ELF-1 (cell line): Measurements from ENCODE around the gene CDH13.

Experiments
- DNase-seq: peaks from one replicate; pipeline ENCODE4 v3.0.0-alpha.2; 2016; ENCODE audit warnings: low read depth, low spot score

Gene CDH13

DNA sequence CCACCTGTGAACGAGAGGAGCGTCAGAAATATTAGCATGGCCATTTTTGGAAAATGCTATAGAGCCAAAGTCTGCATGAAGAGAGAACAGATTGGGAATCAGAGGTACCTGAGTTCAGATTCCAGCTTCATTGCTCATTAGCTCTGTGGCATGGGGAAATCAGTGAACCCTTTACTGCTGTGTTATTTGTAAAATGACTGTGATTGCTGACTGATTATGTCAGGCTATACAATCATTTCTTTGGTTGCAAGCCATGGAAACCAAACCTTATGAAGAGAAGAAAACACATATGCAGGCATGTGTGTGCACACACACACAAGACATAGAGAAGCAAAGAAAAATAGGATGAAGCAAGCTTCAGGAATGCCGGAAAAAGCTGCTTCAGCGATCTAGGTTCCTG lies 1079.6 kb downstream of the CDH13 start:
- no peak for DNase-seq

DNA sequence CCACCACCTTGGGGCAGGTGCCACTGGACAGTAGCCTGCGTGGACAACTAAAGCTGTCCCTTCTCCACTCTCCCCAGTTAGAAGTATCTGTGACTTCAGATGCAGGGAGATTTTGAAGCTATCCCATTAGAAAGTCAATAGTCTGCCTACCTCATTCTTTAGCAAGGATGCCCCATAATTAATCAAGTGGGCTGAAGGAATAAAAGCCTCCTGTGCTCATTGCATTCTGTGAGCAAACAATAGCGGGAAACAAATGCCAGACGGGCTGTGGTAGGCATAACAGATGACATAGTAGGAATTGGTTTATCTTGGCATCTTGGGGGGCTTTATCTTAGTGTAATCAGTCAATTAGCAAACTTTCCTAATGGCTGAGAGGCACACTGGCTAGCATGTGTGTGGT lies 1084.3 kb downstream of the CDH13 start:
- no peak for DNase-seq

DNA sequence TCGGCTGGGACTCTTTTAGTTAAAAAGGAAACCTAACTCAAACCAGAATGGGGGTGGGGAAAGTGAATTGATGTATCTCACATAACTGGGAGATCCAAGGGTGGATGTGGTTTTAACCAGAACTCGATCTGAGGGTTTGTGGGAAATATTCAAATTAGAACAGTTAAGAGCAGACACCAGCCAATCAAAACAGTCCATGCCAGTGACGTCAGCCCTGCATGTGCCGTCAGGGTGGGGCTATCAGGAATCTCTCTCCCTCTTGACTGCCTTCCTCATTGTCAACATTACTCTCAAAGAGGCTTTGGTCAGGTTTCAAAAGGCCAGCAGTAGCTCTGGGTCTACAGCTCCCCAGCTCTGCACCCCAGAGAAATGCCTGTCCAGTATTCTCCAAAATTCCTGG lies 1086.8 kb downstream of the CDH13 start:
- DNase-seq, result no peak

DNA sequence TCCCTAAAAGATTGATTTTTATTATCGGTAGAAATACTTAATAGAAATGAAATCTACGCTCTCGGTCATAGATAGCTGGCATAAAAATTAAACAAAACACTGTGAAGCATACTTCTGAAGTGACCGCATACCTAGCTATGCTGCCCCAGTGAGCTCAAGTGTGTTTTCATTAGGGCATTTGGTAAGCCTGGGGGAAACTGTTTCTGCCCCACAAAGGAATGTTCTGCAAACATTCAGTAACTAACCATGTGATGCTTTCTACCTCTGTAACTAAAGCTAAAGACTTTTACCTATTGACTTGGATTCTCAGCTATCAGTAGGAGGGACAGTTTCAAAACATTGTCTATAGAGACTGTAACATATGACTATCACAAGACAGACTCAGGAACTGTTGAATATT lies 1087.5 kb downstream of the CDH13 start:
- DNase-seq, result no peak

DNA sequence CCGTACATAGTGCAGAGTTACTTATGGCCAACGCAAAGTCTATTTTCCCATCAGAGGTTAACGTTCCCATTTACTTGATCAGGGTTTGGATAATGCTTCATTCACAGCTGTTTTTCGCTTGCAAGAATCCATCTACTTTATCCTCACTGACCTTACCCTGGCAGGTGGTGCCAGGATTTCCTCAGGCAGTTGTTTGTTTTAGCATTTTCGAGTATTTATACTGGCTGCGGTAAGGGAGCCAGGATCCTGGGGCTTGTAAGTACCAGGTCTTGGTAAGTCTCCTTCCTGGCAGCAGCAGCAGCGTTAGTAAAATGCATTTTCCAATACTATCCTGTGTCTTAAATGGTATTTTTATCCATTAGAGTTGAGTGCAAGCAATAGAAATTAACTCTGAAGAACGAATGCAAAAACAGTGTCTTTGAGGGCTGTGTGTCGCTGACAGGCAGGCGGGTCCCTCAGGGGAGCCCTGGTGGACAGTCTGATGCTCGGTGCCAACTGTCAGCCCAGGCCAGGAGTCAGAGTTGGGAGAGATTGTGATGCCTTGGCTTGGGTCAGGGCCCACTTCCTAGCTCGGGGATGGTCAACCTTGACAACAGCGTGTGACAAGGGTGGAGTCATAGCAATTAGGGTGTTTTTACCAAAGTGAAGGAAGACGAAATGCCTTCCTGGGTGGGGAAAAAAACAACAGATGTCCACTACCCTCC lies 1088.6 kb downstream of the CDH13 start:
- DNase-seq, result no peak

DNA sequence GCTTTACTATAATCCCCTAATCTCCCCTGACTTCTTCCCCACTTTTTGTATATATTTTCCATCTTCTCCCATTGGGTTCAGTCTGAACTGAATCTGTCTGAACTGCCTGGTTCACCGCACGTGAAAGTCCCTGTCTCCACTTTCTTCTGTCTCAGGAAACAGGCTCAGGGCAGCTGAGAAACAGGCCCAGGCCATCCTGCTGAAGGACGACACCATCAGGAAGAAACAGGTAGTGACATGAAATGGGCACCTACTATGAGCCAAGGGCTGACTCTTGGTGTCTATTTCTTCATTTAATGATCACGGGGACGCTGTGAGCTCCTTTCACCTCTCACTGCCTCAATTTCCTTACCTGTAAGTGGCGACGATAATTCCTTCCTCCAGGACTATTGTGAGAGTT lies 1090.5 kb downstream of the CDH13 start:
- DNase-seq, result peak; percentile 48

DNA sequence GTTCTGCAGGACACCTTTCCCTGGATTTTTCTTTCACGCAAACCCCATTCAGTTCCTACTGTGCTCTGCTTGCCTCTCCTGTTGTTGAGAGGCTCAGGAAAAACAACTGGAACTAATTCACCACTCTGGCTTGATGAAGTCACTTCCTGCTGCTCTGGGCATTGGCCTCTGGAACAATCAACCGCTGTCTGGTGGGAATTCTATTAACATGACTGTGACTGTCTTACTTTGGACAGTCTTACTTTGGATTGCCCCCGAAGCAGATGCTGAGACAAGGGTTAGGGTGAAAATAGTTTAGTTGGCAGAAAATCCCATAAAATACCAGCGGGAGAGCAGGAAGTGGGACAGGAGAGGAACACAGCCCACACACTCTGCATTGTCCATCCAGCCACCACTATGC lies 1091.0 kb downstream of the CDH13 start:
- no peak for DNase-seq

DNA sequence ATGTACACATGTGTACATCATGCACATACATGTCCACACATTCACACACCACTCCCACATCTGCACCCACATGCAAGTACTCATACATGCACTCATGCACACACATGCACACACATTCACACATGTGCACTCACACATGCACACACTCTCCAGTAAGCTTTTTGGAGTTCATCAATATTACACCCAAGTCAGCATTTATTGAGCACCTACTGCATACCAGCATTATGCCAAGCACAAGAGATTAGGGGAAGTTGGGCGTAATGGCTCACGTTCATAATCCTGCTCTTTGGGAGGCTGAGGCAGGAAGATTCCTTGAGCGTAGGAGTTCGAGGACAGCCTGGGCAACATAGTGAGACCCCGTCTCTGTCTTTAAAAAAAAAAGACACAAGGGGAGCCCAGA lies 1093.4 kb downstream of the CDH13 start:
- no peak for DNase-seq

DNA sequence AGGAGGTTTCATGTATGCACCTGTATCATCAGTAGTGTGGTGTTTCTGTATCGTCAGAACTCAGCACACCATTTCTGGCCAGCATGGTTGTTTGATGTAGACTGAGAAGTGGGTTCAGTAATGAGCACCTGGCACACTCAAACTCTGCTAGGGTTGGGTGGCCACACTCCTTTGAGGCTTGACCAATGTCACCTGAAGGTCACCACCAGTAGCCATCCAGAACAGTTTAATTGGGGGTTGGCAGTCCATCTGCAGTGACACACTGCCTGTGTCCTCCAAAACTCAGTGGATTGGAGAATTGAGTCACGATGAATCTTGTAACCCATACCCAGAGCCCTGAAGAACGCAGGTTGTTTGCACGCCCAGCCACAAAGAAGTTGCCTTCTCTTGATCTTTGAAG lies 1094.2 kb downstream of the CDH13 start:
- no peak for DNase-seq

DNA sequence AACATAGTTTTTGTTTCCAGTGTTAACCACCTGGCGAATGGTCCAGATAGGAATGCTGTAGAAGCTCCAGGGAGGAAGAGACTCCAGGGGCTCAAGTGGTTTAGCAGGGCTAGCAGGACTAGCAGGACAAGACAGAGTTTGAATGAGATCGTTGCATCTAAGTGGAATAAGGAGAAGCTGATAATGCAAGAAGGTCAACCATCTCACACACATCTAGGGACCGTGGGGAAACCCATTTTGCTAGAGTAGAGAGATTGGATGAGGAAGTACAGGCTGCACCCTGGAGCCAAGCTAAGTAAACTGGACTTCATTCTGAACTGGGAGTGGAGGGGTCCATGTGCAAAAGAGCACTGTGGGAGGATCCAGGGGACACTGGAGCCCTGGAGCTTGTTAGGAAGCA lies 1094.9 kb downstream of the CDH13 start:
- no peak for DNase-seq

DNA sequence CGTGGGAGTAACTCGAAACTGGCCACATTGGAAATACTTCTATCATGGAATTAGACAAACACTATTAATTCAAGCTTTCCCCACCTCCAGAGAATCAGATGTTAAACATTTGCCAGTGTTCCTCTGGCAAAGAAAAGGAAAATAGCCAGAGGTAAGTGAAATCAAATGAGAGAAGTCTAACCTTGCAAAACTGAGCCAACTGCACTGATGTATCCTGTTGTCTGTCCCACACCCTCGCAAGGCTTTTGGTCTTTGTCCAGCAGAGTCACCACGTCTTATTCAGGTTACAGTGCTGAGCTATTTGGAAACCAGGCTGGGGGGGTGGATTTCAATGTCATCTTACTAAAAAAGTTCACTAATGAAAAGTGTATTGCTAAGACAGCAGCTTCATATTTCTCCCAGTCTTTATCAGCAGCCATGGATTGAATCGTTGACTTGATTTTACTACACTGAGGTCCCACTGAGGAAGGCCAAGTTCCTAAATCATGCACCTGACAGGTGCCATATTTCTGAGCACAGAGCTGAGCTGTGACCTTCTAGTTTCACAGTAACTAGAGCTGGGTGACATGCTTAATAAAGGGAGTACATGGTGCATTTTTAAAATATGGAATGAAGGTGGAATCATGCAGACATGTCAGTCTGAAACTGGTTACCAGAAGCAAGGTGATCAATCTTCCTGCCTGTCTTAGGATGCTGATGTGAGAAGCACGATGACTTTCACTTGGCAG lies 1095.9 kb downstream of the CDH13 start:
- no peak for DNase-seq

DNA sequence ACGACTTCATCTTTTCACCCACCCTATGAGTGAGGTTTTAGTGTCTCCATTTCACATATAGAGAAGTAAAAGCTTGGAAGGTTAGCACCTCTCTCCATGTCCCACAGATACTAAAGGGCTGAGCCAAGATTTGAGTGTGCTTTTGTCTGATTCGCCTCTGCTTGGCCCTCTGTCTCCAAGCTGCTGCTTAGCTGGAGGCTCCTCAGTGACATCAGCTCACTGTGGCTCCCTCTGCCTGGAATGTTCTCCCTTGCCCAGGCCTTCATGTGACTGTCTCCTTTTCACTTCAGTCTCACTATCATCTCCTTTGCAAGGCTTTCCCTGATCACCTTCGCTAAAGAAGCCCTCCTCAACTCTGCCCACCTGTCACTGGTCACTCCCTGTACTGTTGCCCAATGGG lies 1096.5 kb downstream of the CDH13 start:
- no peak for DNase-seq

DNA sequence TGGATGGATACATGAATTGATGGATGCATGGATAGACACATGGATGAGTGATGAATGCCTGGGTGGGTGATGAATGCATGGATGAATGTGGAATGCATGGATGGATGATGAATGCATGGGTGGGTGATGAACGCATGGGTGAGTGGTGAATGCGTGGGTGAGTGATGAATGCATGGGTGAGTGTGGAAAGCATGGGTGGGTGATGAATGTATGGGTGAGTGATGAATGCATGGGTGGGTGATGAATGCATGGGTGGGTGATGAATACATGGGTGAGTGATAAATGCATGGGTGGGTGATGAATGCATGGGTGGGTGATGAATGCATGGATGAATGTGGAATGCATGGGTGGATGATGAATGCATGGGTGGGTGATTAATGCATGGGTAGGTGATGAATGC lies 1097.1 kb downstream of the CDH13 start:
- DNase-seq, result no peak

DNA sequence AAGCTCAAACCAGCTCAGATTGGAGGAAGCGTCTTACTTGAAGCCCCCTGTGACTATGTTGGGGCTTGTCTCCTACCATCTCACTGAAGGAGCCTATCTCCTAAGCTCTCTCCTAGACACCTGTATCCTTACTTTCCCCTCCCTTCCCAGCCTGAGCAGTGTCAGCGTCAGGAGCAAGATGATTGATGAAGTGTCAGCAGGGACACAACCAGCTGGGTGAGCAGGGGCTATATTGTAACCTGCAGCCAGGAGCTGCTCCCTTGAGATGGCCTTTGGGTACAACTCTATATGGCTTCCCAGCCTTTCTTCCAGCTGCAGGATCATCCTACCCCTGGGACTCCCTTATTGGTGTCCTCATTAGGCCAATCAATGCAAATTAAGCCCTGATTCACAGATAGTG lies 1097.8 kb downstream of the CDH13 start:
- DNase-seq, result no peak

DNA sequence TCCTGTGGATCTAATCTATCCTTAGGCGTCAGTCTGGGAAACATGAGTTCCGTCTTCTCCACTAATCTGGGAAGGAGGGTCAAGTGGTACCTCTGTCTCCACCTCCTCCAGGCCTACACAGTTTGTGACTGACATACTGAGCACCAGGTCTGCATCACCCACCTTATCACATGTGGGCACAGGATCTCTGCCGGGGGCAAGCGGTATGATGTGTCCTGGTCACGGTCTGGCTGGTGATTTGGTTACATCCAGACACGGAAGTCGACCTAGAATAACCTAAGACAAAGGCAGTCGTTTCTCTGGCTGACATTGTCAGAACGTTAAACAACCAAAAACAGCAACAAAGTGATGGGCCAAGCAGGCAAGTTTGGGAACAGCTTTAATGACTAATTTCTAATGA lies 1098.5 kb downstream of the CDH13 start:
- DNase-seq, result no peak

DNA sequence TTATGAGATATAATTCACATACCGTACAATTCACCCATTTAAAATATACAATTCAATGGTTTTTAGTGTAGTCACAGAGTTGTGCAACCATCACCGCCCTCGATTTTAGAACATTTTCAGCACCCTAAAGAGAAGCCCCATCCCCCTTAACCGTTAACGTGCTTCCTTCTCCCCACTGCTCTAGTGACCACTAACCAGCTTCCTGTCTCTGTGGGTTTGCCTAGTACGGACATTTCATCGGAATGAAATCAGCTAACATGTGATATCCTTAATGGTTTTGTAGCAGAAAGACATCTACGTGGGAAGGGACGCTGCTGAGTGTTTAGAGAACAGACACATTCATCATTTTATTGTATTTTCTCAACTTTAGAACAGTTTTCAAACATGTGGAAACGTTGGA lies 1100.2 kb downstream of the CDH13 start:
- DNase-seq, result no peak

DNA sequence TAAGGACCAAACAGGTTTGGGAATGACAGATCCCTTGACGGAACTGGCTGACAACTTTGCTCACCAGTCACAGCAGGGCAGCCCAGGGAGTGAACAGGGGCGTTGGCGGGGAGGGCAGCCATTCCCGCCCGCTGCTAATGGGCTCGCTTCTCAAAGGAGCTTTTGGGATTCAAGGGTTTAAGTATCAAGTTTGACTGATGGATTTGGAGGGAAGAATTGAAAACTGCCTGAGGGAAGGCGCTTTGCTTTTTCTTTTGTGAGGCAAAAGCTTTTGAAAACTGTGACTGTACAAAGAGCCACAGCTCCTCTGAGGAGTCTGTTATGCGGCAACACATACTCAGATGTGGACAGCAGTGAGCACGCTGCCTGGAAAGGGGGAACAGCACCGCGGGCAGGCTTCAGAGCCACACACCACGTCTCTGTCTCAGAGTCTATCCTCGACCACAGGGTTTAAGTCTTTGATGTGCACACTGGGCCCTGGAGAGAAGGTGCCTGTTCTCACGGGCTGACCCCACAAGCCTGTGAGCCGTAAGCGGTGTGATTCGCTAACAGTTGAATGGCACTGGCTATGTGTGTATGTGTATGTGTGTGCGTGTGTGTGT lies 1101.1 kb downstream of the CDH13 start:
- peak; percentile 93 for DNase-seq

DNA sequence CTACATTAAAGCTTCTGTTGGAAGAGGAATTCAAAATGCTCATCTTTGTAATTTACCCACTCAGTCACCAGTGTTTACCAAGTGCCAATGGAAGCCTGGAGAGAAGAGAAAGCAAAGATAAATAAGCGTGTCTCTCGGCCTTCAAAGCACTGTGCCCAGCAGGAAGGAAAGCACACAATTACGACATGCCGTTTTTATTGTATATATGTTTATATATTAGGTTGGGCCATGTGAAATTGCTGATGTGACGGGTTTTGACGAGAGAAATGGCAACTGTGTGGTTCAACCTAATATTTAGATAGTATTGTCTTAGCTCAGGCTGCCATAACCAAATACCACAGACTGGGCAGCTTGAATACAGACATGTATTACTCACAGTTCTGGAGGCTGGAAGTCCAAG lies 1101.7 kb downstream of the CDH13 start:
- no peak for DNase-seq

DNA sequence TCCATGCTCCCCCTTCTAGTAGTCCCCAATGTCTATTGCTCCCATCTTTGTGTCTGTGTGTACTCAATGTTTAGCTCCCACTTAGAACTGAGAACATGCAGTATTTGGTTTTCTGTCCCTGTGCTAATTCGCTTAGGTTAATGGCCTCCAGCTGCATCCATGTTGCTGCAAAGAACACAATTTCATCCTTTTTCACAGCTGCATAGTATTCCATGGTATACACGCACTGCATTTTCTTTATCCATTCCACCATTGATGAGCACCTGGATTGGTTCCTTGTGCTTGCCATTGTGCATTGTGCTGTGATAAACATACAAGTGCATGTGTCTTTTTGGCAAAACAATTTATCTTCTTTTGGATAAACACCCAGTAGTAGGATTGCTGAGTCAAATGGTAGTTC lies 1104.0 kb downstream of the CDH13 start:
- DNase-seq, result no peak

DNA sequence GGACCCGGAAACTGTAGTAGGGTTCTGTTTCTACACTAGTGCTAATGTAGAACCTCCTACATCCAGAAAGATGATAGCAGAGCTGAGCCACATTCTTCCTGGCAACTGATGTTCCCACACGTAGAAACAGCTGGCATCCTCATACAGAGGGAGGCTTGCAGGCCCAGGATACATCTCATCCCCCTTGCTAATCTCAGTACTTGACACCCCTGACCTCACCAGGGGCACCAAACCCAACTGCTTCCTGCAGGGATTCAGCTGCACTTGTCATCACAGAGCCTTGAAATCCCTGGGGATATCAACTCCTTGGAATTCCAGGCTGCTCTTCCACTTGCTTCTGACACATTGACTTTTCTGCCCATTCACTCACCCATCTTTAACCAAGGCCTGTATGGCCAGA lies 1105.8 kb downstream of the CDH13 start:
- no peak for DNase-seq

DNA sequence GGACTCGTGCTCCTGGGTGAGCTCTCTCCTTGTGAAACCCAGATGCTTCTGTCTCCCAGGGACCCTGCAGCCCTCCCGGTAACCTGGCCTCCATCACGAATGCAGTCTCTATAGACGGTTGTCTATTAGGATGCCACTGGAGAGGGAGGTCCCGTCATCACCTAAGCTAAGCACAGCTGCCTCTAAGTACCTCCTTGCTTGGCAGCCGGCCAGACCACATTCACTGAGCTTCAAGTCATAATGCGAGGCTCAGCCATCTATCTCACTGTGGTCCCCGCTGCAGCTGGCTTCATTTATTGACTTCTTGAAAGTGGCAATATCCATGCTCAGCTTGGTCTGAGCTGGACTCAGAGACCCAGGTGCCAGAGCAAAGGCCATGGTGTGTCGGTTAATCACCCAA lies 1106.5 kb downstream of the CDH13 start:
- no peak for DNase-seq

DNA sequence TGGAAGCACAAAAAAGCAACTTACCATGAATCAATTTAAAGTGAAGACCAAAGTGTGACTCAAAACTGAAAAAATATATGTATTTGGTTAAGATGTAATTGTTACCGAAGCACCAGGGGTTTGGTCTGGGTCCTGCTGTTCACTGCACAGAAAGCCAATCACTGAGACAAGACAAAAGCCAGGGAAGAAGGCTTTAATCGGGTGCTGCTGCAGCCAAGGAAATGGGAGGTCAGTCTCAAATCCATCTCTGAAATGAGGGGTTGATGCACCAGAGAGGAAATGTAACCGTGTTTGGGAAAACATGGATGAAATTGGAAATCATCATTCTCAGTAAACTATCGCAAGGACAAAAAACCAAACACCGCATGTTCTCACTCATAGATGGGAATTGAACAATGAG lies 1107.4 kb downstream of the CDH13 start:
- DNase-seq, result no peak

DNA sequence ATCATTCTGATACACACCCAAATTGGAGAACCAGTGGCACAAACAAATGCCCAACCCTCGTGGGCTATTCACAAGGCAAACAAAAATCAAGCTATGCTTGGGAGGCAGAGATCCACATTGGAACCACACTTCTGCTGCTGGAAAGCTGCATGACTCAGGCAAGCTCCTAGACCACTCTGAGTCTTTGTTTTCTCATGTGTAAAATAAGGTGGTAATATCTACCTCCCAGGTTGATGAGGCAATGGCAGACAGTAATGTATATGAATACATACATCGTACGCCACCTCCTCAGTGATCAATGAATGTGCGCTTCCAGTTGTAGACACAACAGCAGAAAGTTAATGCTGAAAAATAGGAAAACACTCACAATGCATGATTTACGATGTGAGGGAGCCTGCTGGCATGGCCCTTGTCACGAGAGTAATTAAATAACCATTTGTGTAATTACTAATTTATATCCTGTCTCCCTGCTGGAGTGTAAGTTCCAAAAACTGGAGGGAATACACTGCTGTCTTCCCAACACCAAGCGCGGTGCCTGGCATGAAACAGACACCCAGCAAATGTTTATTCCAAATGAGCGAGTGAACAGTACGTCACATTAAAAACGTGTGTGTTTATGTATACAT lies 1111.1 kb downstream of the CDH13 start:
- no peak for DNase-seq
